ENCODE results near the gene CHN1.

The CHN1 gene

DNA sequence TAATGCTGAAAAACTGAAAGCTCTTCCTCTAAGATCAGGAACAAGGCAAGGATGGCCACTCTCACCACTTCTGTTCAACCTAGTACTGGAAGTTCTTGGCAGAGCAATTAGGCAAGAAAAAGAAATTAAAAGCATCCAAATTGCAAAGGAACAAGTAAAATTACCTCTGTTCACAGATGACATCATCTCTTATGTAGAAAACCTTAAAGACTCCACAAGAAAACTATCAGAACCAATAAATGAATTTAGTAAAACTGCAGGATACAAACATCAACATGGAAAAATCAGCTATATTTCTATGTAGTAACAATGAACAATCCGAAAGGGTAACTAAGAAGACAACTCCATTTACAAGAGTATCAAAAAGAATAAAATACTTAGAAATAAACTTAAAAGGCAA is 112.2 kb downstream of the CHN1 start:
- DNase-seq (ENCODE audit: low read depth, low spot score): no peak
- in situ Hi-C loops (cut with HindIII; ENCODE audit: low sequenced_read_pairs): no loop called here
- TF ChIP-seq, protein P1, sequence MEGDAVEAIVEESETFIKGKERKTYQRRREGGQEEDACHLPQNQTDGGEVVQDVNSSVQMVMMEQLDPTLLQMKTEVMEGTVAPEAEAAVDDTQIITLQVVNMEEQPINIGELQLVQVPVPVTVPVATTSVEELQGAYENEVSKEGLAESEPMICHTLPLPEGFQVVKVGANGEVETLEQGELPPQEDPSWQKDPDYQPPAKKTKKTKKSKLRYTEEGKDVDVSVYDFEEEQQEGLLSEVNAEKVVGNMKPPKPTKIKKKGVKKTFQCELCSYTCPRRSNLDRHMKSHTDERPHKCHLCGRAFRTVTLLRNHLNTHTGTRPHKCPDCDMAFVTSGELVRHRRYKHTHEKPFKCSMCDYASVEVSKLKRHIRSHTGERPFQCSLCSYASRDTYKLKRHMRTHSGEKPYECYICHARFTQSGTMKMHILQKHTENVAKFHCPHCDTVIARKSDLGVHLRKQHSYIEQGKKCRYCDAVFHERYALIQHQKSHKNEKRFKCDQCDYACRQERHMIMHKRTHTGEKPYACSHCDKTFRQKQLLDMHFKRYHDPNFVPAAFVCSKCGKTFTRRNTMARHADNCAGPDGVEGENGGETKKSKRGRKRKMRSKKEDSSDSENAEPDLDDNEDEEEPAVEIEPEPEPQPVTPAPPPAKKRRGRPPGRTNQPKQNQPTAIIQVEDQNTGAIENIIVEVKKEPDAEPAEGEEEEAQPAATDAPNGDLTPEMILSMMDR (IDR thresholded peaks at IDR 0.05; ENCODE audit: low read depth, low read length): no peak
- H3K4me3 ChIP-seq (ENCODE audit: low read depth, low read length): no peak overlapping the region

DNA sequence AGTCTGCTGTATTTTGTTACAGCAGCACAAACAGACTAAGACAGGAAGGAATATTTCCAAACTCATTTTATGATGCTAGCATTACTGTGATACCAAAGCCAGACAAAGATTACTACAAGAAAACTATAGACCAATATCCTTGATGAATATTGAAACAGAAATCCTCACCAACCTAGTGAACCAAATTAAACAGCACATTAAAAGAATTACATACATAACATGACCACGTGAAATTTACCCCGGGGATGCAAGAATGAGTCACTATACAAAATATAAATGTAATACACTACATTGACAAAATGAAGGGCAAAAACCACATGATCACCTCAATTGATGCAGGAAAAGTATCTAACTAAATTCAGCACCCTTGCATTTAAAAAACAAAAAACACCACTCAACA is 112.6 kb downstream of the CHN1 start:
- in situ Hi-C loops (cut with HindIII; ENCODE audit: low sequenced_read_pairs): no loop called here
- DNase-seq (ENCODE audit: low read depth, low spot score): no peak
- TF ChIP-seq, protein P1 (IDR thresholded peaks at IDR 0.05; ENCODE audit: low read depth, low read length): no peak
- H3K4me3 ChIP-seq (ENCODE audit: low read depth, low read length): no peak overlapping the region

DNA sequence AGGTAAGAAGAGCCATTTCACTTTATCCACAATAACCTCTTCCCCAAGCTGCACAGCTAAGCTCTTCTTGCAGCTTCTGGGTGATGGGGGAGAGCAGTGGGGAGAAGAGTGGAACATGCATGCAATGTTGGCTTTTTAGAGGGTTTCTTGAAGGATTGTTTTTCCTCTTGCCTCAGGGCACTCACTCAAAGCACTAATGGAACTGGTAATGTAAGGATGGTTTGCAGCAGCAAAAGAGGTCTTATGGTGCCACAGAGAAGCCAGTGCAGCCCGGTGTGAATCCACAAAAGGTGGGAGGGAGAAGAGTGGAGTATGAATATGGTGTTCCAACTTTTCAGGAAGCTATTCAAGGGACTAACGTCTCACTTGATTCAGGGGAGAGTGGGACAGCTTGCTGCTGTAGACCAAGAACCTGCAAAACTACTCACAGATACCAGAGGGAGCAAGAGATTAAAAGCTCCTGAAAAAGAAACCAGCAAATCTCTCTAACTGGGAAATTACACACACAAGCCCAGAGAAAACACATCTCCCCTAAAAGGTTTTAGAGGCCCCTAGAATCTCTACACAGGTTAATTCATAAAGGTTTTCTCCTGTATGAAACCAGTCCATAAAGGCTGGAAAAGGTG is 116.4 kb downstream of the CHN1 start:
- TF ChIP-seq, protein P1 (IDR thresholded peaks at IDR 0.05; ENCODE audit: low read depth, low read length): peak; percentile 5
- DNase-seq (ENCODE audit: low read depth, low spot score): peak; percentile 19
- H3K4me3 ChIP-seq (ENCODE audit: low read depth, low read length): no peak overlapping the region
- in situ Hi-C loops (cut with HindIII; ENCODE audit: low sequenced_read_pairs): no loop called here

DNA sequence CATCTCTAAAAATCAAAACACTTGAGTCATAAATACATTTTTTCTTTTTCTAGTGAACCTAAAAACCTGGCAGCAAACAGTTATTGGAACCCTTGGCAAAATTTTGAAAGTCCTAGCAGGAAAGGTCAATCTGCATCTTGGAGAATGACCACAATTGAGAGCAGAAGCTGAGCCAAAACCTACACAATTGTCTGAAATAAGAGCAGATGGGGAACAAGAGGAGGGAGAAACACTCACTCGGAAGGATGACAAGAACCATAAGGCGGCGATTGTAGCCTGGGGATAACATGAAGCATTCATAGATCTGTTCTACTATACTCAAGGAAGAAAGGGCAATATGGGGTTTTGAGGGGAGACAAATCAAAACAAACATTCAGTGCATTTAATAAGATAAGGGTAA is 117.0 kb downstream of the CHN1 start:
- H3K4me3 ChIP-seq (ENCODE audit: low read depth, low read length): no peak overlapping the region
- peak; percentile 33 for DNase-seq (ENCODE audit: low read depth, low spot score)
- TF ChIP-seq, protein P1 (IDR thresholded peaks at IDR 0.05; ENCODE audit: low read depth, low read length): no peak
- in situ Hi-C loops (cut with HindIII; ENCODE audit: low sequenced_read_pairs): no loop called here

DNA sequence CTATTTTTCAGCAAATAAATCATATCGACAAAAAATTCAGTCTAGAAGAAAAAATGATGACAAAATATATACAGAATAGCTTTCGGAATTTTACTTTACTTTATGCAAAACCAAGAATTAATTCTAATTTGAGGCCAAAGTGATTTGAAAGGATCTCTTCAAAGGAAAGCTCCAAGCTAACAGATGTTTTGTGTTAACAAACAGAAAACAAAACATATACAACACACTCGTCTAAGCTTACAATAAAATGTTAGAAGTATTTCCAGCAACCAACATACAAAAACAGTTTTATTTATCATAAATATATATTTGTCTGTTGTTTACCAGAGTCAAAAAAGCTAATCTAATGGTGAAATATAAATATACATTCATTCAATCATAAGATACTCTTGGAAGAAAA is 122.8 kb downstream of the CHN1 start:
- H3K4me3 ChIP-seq (ENCODE audit: low read depth, low read length): no peak overlapping the region
- in situ Hi-C loops (cut with HindIII; ENCODE audit: low sequenced_read_pairs): no loop called here
- DNase-seq (ENCODE audit: low read depth, low spot score): no peak
- TF ChIP-seq, protein P1 (IDR thresholded peaks at IDR 0.05; ENCODE audit: low read depth, low read length): no peak

DNA sequence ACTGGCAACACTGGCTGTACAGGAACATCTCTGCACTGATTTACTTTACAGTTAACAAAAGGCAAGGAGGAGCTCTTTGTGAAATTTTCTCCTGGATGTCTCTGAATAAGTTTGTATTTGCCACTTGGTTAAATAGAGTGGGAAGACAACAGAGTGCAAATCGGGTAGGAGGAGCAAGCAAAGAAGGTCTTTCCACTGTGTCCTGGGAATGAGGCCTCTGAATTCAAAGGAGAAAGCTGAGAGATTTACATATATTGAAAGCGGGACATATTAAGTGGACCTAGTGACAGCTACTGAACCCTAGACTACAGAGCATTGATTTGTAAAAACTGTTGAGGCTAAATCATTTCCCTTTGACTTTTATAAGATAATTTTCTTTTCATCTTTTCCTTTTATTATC is 123.5 kb downstream of the CHN1 start:
- no peak for DNase-seq (ENCODE audit: low read depth, low spot score)
- H3K4me3 ChIP-seq (ENCODE audit: low read depth, low read length): no peak overlapping the region
- in situ Hi-C loops (cut with HindIII; ENCODE audit: low sequenced_read_pairs): no loop called here
- TF ChIP-seq, protein P1 (IDR thresholded peaks at IDR 0.05; ENCODE audit: low read depth, low read length): no peak
